Natural killer cell (primary cell): ENCODE measurements around the gene PSORS1C1. TPM values are rescaled to one million over a fixed set of nuclear protein-coding genes. Genes with fewer than 3 reads are reported as not detected.

Experiments
- ATAC-seq, 3 donors: fragments of 150-1000 bp in 2 of 3; fragments of 200-7000 bp in 1 of 3; cut with Tn5 transposase; 1 replicate in 1 of 3; 2 replicates in 2 of 3; pipeline ENCODE4 v1.10.0; 2021; ENCODE audit warnings: mild to moderate bottlenecking in 2 of 3, moderate library complexity in 2 of 3
- DNase-seq, 2 donors: peaks; one replicate each; pipeline versions ENCODE4 v3.0.0 to v3.0.0-alpha.2; 2013 to 2021; ENCODE audit warnings: mixed read lengths in 1 of 2
- H3K27ac ChIP-seq: one replicate; pipeline ENCODE4 v1.5.1; 2013; ENCODE audit warnings: mild to moderate bottlenecking, low read length
- H3K27me3 ChIP-seq: one replicate; pipeline ENCODE4 v1.6.1; 2013; ENCODE audit warnings: low read length; ENCODE audit not compliant: control insufficient read depth, insufficient read depth
- H3K36me3 ChIP-seq: one replicate; pipeline ENCODE4 v1.6.1; 2013; ENCODE audit warnings: low read length; ENCODE audit not compliant: control insufficient read depth, insufficient read depth
- H3K4me1 ChIP-seq: one replicate; pipeline ENCODE4 v1.6.1; 2013; ENCODE audit warnings: low read length; ENCODE audit not compliant: control insufficient read depth, insufficient read depth
- H3K4me3 ChIP-seq: one replicate; pipeline ENCODE4 v1.5.1; 2013; ENCODE audit warnings: low read length
- H3K9me3 ChIP-seq: one replicate; pipeline ENCODE4 v1.6.1; 2013; ENCODE audit warnings: low read length; ENCODE audit not compliant: control insufficient read depth, insufficient read depth
- H3K27ac Mint-ChIP-seq, 2 donors: one replicate each; pipeline ENCODE4 v1.8.0; 2022; ENCODE audit warnings: mild to moderate bottlenecking in 2 of 2, mixed read lengths in 2 of 2, moderate library complexity in 1 of 2
- H3K27me3 Mint-ChIP-seq, 2 donors: one replicate each; pipeline ENCODE4 v1.8.0; 2022; ENCODE audit warnings: low read depth in 2 of 2, mixed read lengths in 2 of 2
- H3K36me3 Mint-ChIP-seq: one replicate; pipeline ENCODE4 v1.8.0; 2022; ENCODE audit warnings: mixed read lengths
- H3K4me1 Mint-ChIP-seq, 2 donors: one replicate each; pipeline ENCODE4 v1.8.0; 2022; ENCODE audit warnings: mixed read lengths in 2 of 2
- H3K4me3 Mint-ChIP-seq: one replicate; pipeline ENCODE4 v1.8.0; 2022; ENCODE audit warnings: mild to moderate bottlenecking, moderate library complexity, mixed read lengths
- H3K9me3 Mint-ChIP-seq, 2 donors: one replicate each; pipeline ENCODE4 v1.8.0; 2022; ENCODE audit warnings: mixed read lengths in 2 of 2
- CTCF ChIP-seq: fragments of 200-600 bp; IDR thresholded peaks from one replicate; pipeline ENCODE4 v1.8.0; 2022; ENCODE audit warnings: antibody characterized with exemption
- WGBS: methylation state at CpG from one replicate; pipeline ENCODE4 v1.1.7; 2013; ENCODE audit warnings: missing lambda C conversion rate; ENCODE audit not compliant: insufficient coverage; 5-methylcytosine and 5-hydroxymethylcytosine counted together
- intact Hi-C: fragments of 100-400 bp; cut with micrococcal nuclease; formaldehyde crosslinking; loops from one replicate; pipeline ENCODE4 v1.14.2; 2022
- total RNA-seq, 4 donors: library from RNA; stranded (reverse); fragments of 120-200 nt in 1 of 4; gene quantifications; one replicate each; pipeline versions ENCODE4 v1.2.3 to v1.2.4, GENCODE V29; 2013 to 2022

PSORS1C1 gene
- total RNA-seq, 3 donors from 2014 or later (not counting 1 experiment from before 2014, with no cell fraction given): not detected

GRCh38 chr6:31113861-31114540, 599 bp upstream of the PSORS1C1 start:
- H3K4me3 Mint-ChIP-seq: no peak overlapping the region
- WGBS: 62% methylated on average over 6 of the region's 7 CpGs
- DNase-seq: no peak
- no peaks in the 10 kb centered on the region for H3K4me1 ChIP-seq
- TF ChIP-seq CTCF: no peak
- no peak overlapping the region for H3K27ac Mint-ChIP-seq
- no peak for ATAC-seq
- H3K27me3 Mint-ChIP-seq: peaks cover 29 to 47% of the 10 kb centered on the region in 2 donors
- H3K36me3 ChIP-seq: no peaks in the 10 kb centered on the region
- H3K27me3 ChIP-seq: no peaks in the 10 kb centered on the region
- no peak overlapping the region for H3K27ac ChIP-seq
- no peaks in the 10 kb centered on the region for H3K9me3 Mint-ChIP-seq
- intact Hi-C loops: no loop called here
- H3K36me3 Mint-ChIP-seq: no peaks in the 10 kb centered on the region
- no peaks in the 10 kb centered on the region for H3K9me3 ChIP-seq
- no peak overlapping the region for H3K4me3 ChIP-seq
- no peaks in the 10 kb centered on the region for H3K4me1 Mint-ChIP-seq

GRCh38 chr6:31114970-31115849, 610 bp downstream of the PSORS1C1 start:
- DNase-seq (peak in 1 of 2 donors; percentile 53), ATAC-seq (no peak)
- H3K9me3 ChIP-seq: no peaks in the 10 kb centered on the region
- H3K4me1 Mint-ChIP-seq: no peaks in the 10 kb centered on the region
- 41% methylated on average over 8 of the region's 9 CpGs for WGBS
- no peak overlapping the region for H3K4me3 Mint-ChIP-seq
- no peaks in the 10 kb centered on the region for H3K36me3 Mint-ChIP-seq
- H3K27ac ChIP-seq: no peak overlapping the region
- intact Hi-C loops: no loop called here
- H3K36me3 ChIP-seq: no peaks in the 10 kb centered on the region
- H3K27me3 ChIP-seq: no peaks in the 10 kb centered on the region
- peaks cover 26 to 36% of the 10 kb centered on the region in 2 donors for H3K27me3 Mint-ChIP-seq
- H3K4me3 ChIP-seq: no peak overlapping the region
- no peaks in the 10 kb centered on the region for H3K4me1 ChIP-seq
- TF ChIP-seq CTCF: no peak
- H3K9me3 Mint-ChIP-seq: no peaks in the 10 kb centered on the region
- no peak overlapping the region for H3K27ac Mint-ChIP-seq

GRCh38 chr6:31115941-31116560, 1.5 kb downstream of the PSORS1C1 start:
- 88% methylated on average over 12 of the region's 12 CpGs for WGBS
- H3K27me3 Mint-ChIP-seq: peaks cover 24 to 34% of the 10 kb centered on the region in 2 donors
- Histone ChIP-seq H3K27ac (no peak overlapping the region), H3K36me3 (no peaks in the 10 kb centered on the region), H3K4me3 (no peak overlapping the region), H3K27me3 (no peaks in the 10 kb centered on the region), H3K9me3 (no peaks in the 10 kb centered on the region), H3K4me1 (no peaks in the 10 kb centered on the region)
- H3K9me3 Mint-ChIP-seq: no peaks in the 10 kb centered on the region
- TF ChIP-seq CTCF: no peak
- H3K4me1 Mint-ChIP-seq: no peaks in the 10 kb centered on the region
- no peak overlapping the region for H3K27ac Mint-ChIP-seq
- DNase-seq (no peak), ATAC-seq (no peak)
- H3K4me3 Mint-ChIP-seq: no peak overlapping the region
- H3K36me3 Mint-ChIP-seq: no peaks in the 10 kb centered on the region
- intact Hi-C loops: no loop called here
